SK-N-SH (cell line): Measurements from ENCODE around the gene CCDC27.

Experiments
- CTCF ChIP-seq: fragments of 200-600 bp; sonication (generic); IDR thresholded peaks from 2 replicates; pipeline ENCODE4 v1.6.1; 2017; ENCODE audit warnings: antibody characterized with exemption, mild to moderate bottlenecking, moderate library complexity
- EP300 ChIP-seq, 2 experiments: IDR thresholded peaks; 2 replicates each; pipeline versions ENCODE4 v1.4.0 to v1.6.1; 2012; ENCODE audit warnings: borderline replicate concordance in 1 of 2, low read depth in 1 of 2, low read length in 1 of 2
- EZH2phosphoT487 ChIP-seq: fragments of 200-600 bp; sonication (generic); IDR thresholded peaks from 2 replicates; pipeline ENCODE4 v1.6.1; 2017; ENCODE audit warnings: low read depth, mixed run types, mild to moderate bottlenecking, antibody characterized with exemption, moderate library complexity, borderline replicate concordance
- FOXJ3 ChIP-seq: sonication (generic); formaldehyde crosslinking; IDR thresholded peaks from 2 replicates; pipeline ENCODE4 v1.5.1; 2020; ENCODE audit warnings: mild to moderate bottlenecking, missing genetic modification reagents
- REST ChIP-seq: IDR thresholded peaks from 2 replicates; pipeline ENCODE4 v1.6.1; 2012; ENCODE audit warnings: mild to moderate bottlenecking, low read depth, low read length, moderate library complexity
- RXRA ChIP-seq: IDR thresholded peaks from 2 replicates; pipeline ENCODE4 v1.4.0; 2012; ENCODE audit warnings: low read depth, mild to moderate bottlenecking, borderline replicate concordance
- SIN3A ChIP-seq: IDR thresholded peaks from 2 replicates; pipeline ENCODE4 v1.6.1; 2012; ENCODE audit warnings: low read depth, mild to moderate bottlenecking, low read length, moderate library complexity, borderline replicate concordance
- TCF12 ChIP-seq: IDR thresholded peaks from 2 replicates; pipeline ENCODE4 v1.4.0; 2012
- TEAD4 ChIP-seq: IDR thresholded peaks from 2 replicates; pipeline ENCODE4 v1.4.0; 2012; ENCODE audit warnings: mild to moderate bottlenecking, borderline replicate concordance; ENCODE audit not compliant: insufficient read depth

- TF ChIP-seq CTCF (no peak), FOXJ3 (CRISPR knock-in tag) (no peak), EP300 (IDR thresholded peaks at IDR 0.05; ENCODE audit: borderline replicate concordance in 1 of 2, low read depth in 1 of 2, low read length in 1 of 2) (no peak), EZH2phosphoT487 (no peak), TCF12 (no peak), REST (no peak), TEAD4 (no peak), SIN3A (no peak), RXRA (no peak)
These were observed 36.6 kb downstream of the CCDC27 start for GRCh38 chr1:3788756-3789420.
